SK-N-MC (cell line): ENCODE measurements around the gene LRP1B.

Experiments
- EZH2 ChIP-seq: fragments of 200-600 bp; sonication (generic); IDR thresholded peaks from one replicate; pipeline ENCODE4 v1.6.1; 2017; ENCODE audit warnings: antibody characterized with exemption
- FOXP2 ChIP-seq: optimal IDR thresholded peaks from 2 replicates; pipeline ENCODE3; 2011; ENCODE audit warnings: mild to moderate bottlenecking, moderate library complexity; ENCODE audit not compliant: insufficient read depth; ENCODE audit errors: extremely low read length, control extremely low read depth
- POLR2AphosphoS5 ChIP-seq: IDR thresholded peaks from 2 replicates; pipeline ENCODE4 v1.6.1; 2012; ENCODE audit warnings: mild to moderate bottlenecking, low read depth, low read length, borderline replicate concordance

GRCh38 chr2:140770645-140771044, 1360.2 kb downstream of the LRP1B start:
- TF ChIP-seq POLR2AphosphoS5 (no peak), EZH2 (no peak), FOXP2 (no peak)
